OCI-LY7 (cell line): Measurements from ENCODE around the gene U2SURP.

Experiments
- CTCF ChIP-seq: fragments of 200-600 bp; sonication (generic); conservative IDR thresholded peaks from 2 replicates; pipeline ENCODE4 v1.5.1; 2014; ENCODE audit warnings: mild to moderate bottlenecking, antibody characterized with exemption, low read length, moderate library complexity, mixed read lengths
- EZH2phosphoT487 ChIP-seq: fragments of 200-600 bp; sonication (generic); IDR thresholded peaks from 2 replicates; pipeline ENCODE4 v1.6.1; 2018; ENCODE audit warnings: low read depth, borderline replicate concordance, mild to moderate bottlenecking, mixed run types, antibody characterized with exemption, low read length, moderate library complexity, mixed read lengths

DNA sequence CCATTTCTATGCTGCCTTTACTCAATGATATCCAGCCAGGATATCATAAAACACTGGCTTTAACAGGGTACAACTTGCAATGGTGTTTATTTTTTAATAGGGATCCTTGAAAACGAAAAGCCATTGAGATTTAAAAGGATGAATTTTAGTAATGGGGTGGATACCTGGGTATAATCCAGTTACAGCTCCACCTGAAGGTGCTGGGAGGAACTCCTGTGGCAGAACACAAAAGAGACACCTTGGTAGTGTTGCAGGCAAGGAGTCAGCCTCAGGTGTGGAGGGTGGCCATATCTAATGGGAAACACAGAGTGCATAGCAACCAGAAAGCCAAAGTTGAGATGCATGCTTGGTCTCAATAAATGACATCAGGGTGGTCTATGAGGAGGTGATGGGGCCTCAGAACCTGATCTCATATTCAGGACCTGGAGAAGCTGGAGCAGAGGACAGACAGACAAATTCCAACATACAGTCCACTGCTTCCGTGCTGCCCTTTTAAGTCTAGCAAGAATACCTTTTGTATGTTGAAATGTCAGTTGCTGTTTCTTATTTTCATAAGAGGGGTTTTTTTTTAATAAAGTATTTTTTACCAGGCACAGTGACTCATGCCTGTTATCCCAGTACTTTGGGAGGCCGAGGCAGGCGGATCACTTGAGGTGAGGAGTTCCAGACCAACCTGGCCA is 25.9 kb upstream of the U2SURP start:
- peak; percentile 33; the same call in 1 of the 2 replicates for TF ChIP-seq CTCF
- TF ChIP-seq EZH2phosphoT487 = no peak
